ENCODE measurements around the gene PRPF38B. TPM values are rescaled to one million over a fixed set of nuclear protein-coding genes. Genes with fewer than 3 reads are reported as not detected.

The PRPF38B gene
- total and polyA plus RNA-seq, 9 of the 15 experiments (the other 6 are each of a cell fraction or from before 2014, with no cell fraction given), result 25.3 to 85.5 (median 66.4) TPM

DNA sequence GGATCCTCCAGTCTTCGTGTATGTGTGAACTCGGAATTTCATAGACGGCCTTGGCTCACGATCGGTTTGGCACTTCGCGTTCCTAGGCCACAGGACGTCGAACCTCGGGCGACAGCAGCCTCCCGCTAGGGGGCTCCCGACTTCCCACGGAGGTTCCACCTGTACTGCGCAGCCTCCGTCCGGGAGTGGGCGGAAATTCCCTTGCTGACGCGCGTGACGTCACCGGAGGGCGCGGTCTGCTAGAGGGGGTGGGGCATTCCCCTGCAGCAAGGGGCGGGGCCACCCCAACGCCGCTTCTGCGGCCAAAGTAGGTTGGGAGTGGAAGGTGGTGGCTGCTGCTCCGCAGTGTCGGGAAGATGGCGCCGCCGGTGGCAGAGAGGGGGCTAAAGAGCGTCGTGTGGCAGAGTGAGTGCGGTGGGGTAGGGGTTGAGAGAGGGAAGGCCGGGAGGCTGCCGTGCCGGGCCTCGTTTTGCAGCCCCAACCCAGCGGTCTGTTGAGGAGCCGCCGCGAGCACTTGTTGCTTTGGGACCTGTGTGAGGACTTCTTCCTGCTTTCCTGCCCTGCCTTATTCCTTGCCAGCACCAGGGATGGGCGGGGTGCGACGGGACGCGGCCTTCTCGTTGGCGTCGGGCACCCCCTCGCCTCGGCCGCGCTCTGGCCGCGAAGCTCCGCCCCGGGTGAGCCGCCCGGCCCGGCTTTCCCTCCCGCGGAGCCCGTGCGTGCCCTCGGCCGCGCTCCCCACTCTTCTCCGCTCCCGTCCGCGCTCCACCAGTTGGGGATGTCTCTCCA is 54.5 kb downstream of the PRPF38B start, which contains the start of gene STXBP3 (continued):
- TF ChIP-seq, protein P1, sequence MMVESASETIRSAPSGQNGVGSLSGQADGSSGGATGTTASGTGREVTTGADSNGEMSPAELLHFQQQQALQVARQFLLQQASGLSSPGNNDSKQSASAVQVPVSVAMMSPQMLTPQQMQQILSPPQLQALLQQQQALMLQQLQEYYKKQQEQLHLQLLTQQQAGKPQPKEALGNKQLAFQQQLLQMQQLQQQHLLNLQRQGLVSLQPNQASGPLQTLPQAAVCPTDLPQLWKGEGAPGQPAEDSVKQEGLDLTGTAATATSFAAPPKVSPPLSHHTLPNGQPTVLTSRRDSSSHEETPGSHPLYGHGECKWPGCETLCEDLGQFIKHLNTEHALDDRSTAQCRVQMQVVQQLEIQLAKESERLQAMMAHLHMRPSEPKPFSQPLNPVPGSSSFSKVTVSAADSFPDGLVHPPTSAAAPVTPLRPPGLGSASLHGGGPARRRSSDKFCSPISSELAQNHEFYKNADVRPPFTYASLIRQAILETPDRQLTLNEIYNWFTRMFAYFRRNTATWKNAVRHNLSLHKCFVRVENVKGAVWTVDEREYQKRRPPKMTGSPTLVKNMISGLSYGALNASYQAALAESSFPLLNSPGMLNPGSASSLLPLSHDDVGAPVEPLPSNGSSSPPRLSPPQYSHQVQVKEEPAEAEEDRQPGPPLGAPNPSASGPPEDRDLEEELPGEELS (CRISPR knock-in tag; IDR thresholded peaks at IDR 0.05; ENCODE audit: borderline replicate concordance), result peak; percentile 21; the same call in 1 of the 2 replicates
- no peak; the same call in 1 of the 2 replicates for TF ChIP-seq RFX1 (IDR thresholded peaks at IDR 0.05)
- no peak for TF ChIP-seq TGIF2 (CRISPR knock-in tag; IDR thresholded peaks at IDR 0.05)
- no peak for TF ChIP-seq ZNF23 (CRISPR knock-in tag; IDR thresholded peaks at IDR 0.05)
- TF ChIP-seq, protein P2, sequence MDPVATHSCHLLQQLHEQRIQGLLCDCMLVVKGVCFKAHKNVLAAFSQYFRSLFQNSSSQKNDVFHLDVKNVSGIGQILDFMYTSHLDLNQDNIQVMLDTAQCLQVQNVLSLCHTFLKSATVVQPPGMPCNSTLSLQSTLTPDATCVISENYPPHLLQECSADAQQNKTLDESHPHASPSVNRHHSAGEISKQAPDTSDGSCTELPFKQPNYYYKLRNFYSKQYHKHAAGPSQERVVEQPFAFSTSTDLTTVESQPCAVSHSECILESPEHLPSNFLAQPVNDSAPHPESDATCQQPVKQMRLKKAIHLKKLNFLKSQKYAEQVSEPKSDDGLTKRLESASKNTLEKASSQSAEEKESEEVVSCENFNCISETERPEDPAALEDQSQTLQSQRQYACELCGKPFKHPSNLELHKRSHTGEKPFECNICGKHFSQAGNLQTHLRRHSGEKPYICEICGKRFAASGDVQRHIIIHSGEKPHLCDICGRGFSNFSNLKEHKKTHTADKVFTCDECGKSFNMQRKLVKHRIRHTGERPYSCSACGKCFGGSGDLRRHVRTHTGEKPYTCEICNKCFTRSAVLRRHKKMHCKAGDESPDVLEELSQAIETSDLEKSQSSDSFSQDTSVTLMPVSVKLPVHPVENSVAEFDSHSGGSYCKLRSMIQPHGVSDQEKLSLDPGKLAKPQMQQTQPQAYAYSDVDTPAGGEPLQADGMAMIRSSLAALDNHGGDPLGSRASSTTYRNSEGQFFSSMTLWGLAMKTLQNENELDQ (CRISPR knock-in tag; IDR thresholded peaks at IDR 0.05; ENCODE audit: borderline replicate concordance), result no peak
- TF ChIP-seq RCOR1 (IDR thresholded peaks at IDR 0.05; ENCODE audit: borderline replicate concordance in 1 of 2, low read depth in 2 of 2, low read length in 2 of 2), result peak; percentile 62 to 90
- peak; percentile 76; the same call in 1 of the 2 replicates for TF ChIP-seq GTF2E2 (tag; IDR thresholded peaks at IDR 0.05)
- TF ChIP-seq PHB (CRISPR knock-in tag; IDR thresholded peaks at IDR 0.05), result peak; percentile 64; the same call in 1 of the 2 replicates
- no peak for TF ChIP-seq ZNF778 (CRISPR knock-in tag; IDR thresholded peaks at IDR 0.05)
- TF ChIP-seq YY1 (IDR thresholded peaks at IDR 0.05; ENCODE audit: borderline replicate concordance in 1 of 3, control insufficient read depth in 1 of 3, extremely low read depth in 1 of 3, insufficient read depth in 3 of 3, insufficient read length in 1 of 3, insufficient replicate concordance in 2 of 3, low read depth in 1 of 3, low read length in 2 of 3), result peak; percentile 68 to 95 (median 90)
- TF ChIP-seq, protein P3, sequence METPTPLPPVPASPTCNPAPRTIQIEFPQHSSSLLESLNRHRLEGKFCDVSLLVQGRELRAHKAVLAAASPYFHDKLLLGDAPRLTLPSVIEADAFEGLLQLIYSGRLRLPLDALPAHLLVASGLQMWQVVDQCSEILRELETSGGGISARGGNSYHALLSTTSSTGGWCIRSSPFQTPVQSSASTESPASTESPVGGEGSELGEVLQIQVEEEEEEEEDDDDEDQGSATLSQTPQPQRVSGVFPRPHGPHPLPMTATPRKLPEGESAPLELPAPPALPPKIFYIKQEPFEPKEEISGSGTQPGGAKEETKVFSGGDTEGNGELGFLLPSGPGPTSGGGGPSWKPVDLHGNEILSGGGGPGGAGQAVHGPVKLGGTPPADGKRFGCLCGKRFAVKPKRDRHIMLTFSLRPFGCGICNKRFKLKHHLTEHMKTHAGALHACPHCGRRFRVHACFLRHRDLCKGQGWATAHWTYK (CRISPR knock-in tag; IDR thresholded peaks at IDR 0.05), result peak; percentile 82
- TF ChIP-seq, protein P4, sequence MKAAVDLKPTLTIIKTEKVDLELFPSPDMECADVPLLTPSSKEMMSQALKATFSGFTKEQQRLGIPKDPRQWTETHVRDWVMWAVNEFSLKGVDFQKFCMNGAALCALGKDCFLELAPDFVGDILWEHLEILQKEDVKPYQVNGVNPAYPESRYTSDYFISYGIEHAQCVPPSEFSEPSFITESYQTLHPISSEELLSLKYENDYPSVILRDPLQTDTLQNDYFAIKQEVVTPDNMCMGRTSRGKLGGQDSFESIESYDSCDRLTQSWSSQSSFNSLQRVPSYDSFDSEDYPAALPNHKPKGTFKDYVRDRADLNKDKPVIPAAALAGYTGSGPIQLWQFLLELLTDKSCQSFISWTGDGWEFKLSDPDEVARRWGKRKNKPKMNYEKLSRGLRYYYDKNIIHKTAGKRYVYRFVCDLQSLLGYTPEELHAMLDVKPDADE (conservative IDR thresholded peaks at IDR 0.05; ENCODE audit: control insufficient read depth, low read depth, low read length), result peak; percentile 80
- TF ChIP-seq, protein P5, sequence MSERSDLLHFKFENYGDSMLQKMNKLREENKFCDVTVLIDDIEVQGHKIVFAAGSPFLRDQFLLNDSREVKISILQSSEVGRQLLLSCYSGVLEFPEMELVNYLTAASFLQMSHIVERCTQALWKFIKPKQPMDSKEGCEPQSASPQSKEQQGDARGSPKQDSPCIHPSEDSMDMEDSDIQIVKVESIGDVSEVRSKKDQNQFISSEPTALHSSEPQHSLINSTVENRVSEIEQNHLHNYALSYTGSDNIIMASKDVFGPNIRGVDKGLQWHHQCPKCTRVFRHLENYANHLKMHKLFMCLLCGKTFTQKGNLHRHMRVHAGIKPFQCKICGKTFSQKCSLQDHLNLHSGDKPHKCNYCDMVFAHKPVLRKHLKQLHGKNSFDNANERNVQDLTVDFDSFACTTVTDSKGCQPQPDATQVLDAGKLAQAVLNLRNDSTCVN (CRISPR knock-in tag; IDR thresholded peaks at IDR 0.05), result peak; percentile 84; the same call in 1 of the 2 replicates
- TF ChIP-seq SPI1 (IDR thresholded peaks at IDR 0.05; ENCODE audit: borderline replicate concordance, low read depth, low read length), result no peak
- TF ChIP-seq MEF2D (tag; conservative IDR thresholded peaks at IDR 0.05; ENCODE audit: low read depth), result no peak
- peak; percentile 81; the same call in 1 of the 2 replicates for TF ChIP-seq NR1H2 (CRISPR knock-in tag; IDR thresholded peaks at IDR 0.05)
- no peak for TF ChIP-seq DDX20 (tag; IDR thresholded peaks at IDR 0.05; ENCODE audit: low read depth)

All from K562 (cell line).